Measurements from ENCODE around the gene ARNT2.

ARNT2 gene

GRCh38 chr15:80437334-80437891 lies 33.2 kb downstream of the ARNT2 start:
- no peak for DNase-seq (ENCODE audit: low spot score)

DNA sequence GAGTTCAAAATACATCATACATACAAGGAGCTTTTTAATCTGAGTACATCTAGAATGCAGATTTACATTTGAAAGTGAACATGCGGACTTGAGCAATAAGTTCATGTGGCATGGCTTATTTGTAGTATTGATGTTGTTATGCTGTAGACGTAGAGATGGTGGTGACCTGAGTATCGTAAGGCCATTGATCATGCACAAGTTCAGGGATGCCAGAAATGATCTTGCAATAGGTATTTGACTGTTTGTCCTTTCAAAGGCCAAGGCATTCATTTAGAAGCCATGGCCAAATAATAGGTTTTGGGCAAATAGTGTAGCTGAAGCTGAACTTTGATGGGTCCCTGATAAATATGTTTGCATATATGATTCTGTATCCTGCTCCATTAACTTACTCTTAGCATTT lies 35.0 kb downstream of the ARNT2 start:
- Histone ChIP-seq H3K36me3 (replicated peaks in 1 of 2; ENCODE audit: control insufficient read depth in 2 of 2, insufficient read depth in 2 of 2, low read length in 2 of 2) (peaks cover 3 to 36% of the 10 kb centered on the region in 2 donors), H4K91ac (ENCODE audit: low read depth, low read length, poor library complexity) (no peak overlapping the region), H3K9ac (ENCODE audit: low read depth, low read length, poor library complexity) (no peak overlapping the region), H4K8ac (ENCODE audit: low read depth, low read length) (no peak overlapping the region), H2BK12ac (ENCODE audit: low read length) (no peak overlapping the region), H2BK120ac (ENCODE audit: low read depth, low read length) (no peak overlapping the region), H3K4me1 (ENCODE audit: control insufficient read depth in 2 of 2, insufficient read depth in 1 of 2, low read depth in 1 of 2, low read length in 2 of 2) (peaks cover 5 to 15% of the 10 kb centered on the region in 2 donors), H3K18ac (ENCODE audit: low read length) (no peak overlapping the region), H2AFZ (ENCODE audit: low read length) (no peak overlapping the region), H2BK5ac (ENCODE audit: low read length) (no peak overlapping the region), H3K4ac (ENCODE audit: low read length) (no peak overlapping the region), H2AK5ac (ENCODE audit: low read depth, low read length) (no peak overlapping the region), H3K4me2 (ENCODE audit: insufficient read depth, low read length, poor library complexity, severe bottlenecking) (no peak overlapping the region), H3K4me3 (ENCODE audit: low read length in 2 of 2) (no peak overlapping the region), H3K9me3 (replicated peaks in 1 of 2; ENCODE audit: control insufficient read depth in 2 of 2, insufficient read depth in 1 of 2, low read depth in 1 of 2, low read length in 2 of 2) (no peaks in the 10 kb centered on the region), H3K23ac (ENCODE audit: low read depth, low read length, poor library complexity) (no peak overlapping the region), H3K27me3 (ENCODE audit: control insufficient read depth in 3 of 3, insufficient read depth in 3 of 3, low read depth in 1 of 3, low read length in 3 of 3) (no peaks in the 10 kb centered on the region), H3K27ac (replicated peaks; ENCODE audit: low read length) (no peak overlapping the region), H2BK15ac (ENCODE audit: low read length) (no peak overlapping the region), H3K14ac (ENCODE audit: low read length) (no peak overlapping the region), H3K79me1 (ENCODE audit: low read depth, low read length) (peaks cover 8% of the 10 kb centered on the region)
- DNase-seq (ENCODE audit: low spot score): no peak
- WGBS, 2 donors (ENCODE audit: extremely low coverage in 2 of 2, insufficient read length in 2 of 2, insufficient replicate concordance in 1 of 2): no CpG with 5 or more reads among the region's 3 CpGs

More at GRCh38 chr15:80437334-80437891, 33.2 kb downstream of the ARNT2 start:
- Histone ChIP-seq H2BK12ac (ENCODE audit: low read length) (no peak overlapping the region), H2BK120ac (ENCODE audit: low read depth, low read length) (no peak overlapping the region), H3K18ac (ENCODE audit: low read length) (no peak overlapping the region), H3K36me3 (replicated peaks in 1 of 2; ENCODE audit: control insufficient read depth in 2 of 2, insufficient read depth in 2 of 2, low read length in 2 of 2) (peaks cover 5 to 31% of the 10 kb centered on the region in 2 donors), H2BK5ac (ENCODE audit: low read length) (no peak overlapping the region), H3K4me2 (ENCODE audit: insufficient read depth, low read length, poor library complexity, severe bottlenecking) (no peak overlapping the region), H2BK15ac (ENCODE audit: low read length) (no peak overlapping the region), H2AFZ (ENCODE audit: low read length) (no peak overlapping the region), H3K9me3 (replicated peaks in 1 of 2; ENCODE audit: control insufficient read depth in 2 of 2, insufficient read depth in 1 of 2, low read depth in 1 of 2, low read length in 2 of 2) (peaks cover 0 to 3% of the 10 kb centered on the region in 2 donors), H3K4me1 (ENCODE audit: control insufficient read depth in 2 of 2, insufficient read depth in 1 of 2, low read depth in 1 of 2, low read length in 2 of 2) (peaks cover 5 to 15% of the 10 kb centered on the region in 2 donors), H3K9ac (ENCODE audit: low read depth, low read length, poor library complexity) (no peak overlapping the region), H4K91ac (ENCODE audit: low read depth, low read length, poor library complexity) (no peak overlapping the region), H4K8ac (ENCODE audit: low read depth, low read length) (no peak overlapping the region), H3K27me3 (ENCODE audit: control insufficient read depth in 3 of 3, insufficient read depth in 3 of 3, low read depth in 1 of 3, low read length in 3 of 3) (no peaks in the 10 kb centered on the region), H3K79me1 (ENCODE audit: low read depth, low read length) (peaks cover 4% of the 10 kb centered on the region), H3K14ac (ENCODE audit: low read length) (no peak overlapping the region), H3K27ac (replicated peaks; ENCODE audit: low read length) (no peak overlapping the region), H2AK5ac (ENCODE audit: low read depth, low read length) (no peak overlapping the region), H3K4ac (ENCODE audit: low read length) (no peak overlapping the region), H3K23ac (ENCODE audit: low read depth, low read length, poor library complexity) (no peak overlapping the region), H3K4me3 (ENCODE audit: low read length in 2 of 2) (no peak overlapping the region)
- no CpG with 5 or more reads among the region's 6 CpGs for WGBS, 2 donors (ENCODE audit: extremely low coverage in 2 of 2, insufficient read length in 2 of 2, insufficient replicate concordance in 1 of 2)

DNA sequence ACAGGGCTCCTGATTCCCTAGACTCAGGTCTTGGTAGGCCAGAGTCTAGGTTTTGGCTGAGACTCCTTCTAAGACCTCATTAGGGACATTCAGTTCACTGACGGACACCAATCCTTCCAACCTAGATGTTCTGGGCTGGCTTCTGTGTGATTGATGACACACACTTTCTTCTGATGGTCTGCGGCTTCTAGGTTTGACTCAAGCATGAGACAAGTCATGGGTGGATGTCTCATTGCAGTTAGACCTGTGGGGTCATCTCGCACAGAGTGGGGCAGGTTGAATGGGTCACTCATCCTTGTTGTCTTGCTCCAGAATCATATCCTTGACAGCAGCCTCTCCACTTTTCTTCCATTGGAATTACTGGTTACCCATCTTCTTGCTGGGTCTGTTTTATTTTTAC lies 35.8 kb downstream of the ARNT2 start:
- no peak overlapping the region for H2BK5ac ChIP-seq (ENCODE audit: low read length)
- peaks cover 8 to 14% of the 10 kb centered on the region in 2 donors for H3K4me1 ChIP-seq (ENCODE audit: control insufficient read depth in 2 of 2, insufficient read depth in 1 of 2, low read depth in 1 of 2, low read length in 2 of 2)
- no peak overlapping the region for H3K27ac ChIP-seq (replicated peaks; ENCODE audit: low read length)
- no peak overlapping the region for H3K18ac ChIP-seq (ENCODE audit: low read length)
- H3K27me3 ChIP-seq (ENCODE audit: control insufficient read depth in 3 of 3, insufficient read depth in 3 of 3, low read depth in 1 of 3, low read length in 3 of 3): peaks cover 0 to 4% (median 0%) of the 10 kb centered on the region in 3 experiments
- no peak overlapping the region for H4K8ac ChIP-seq (ENCODE audit: low read depth, low read length)
- no peak overlapping the region for H2AK5ac ChIP-seq (ENCODE audit: low read depth, low read length)
- H3K36me3 ChIP-seq (replicated peaks in 1 of 2; ENCODE audit: control insufficient read depth in 2 of 2, insufficient read depth in 2 of 2, low read length in 2 of 2): peaks cover 6 to 34% of the 10 kb centered on the region in 2 donors
- no peak overlapping the region for H3K23ac ChIP-seq (ENCODE audit: low read depth, low read length, poor library complexity)
- peaks cover 0 to 4% of the 10 kb centered on the region in 2 donors for H3K9me3 ChIP-seq (replicated peaks in 1 of 2; ENCODE audit: control insufficient read depth in 2 of 2, insufficient read depth in 1 of 2, low read depth in 1 of 2, low read length in 2 of 2)
- no peak overlapping the region for H2BK15ac ChIP-seq (ENCODE audit: low read length)
- no peak overlapping the region for H3K9ac ChIP-seq (ENCODE audit: low read depth, low read length, poor library complexity)
- H3K4me2 ChIP-seq (ENCODE audit: insufficient read depth, low read length, poor library complexity, severe bottlenecking): no peak overlapping the region
- H2AFZ ChIP-seq (ENCODE audit: low read length): no peak overlapping the region
- no peak for DNase-seq (ENCODE audit: low spot score)
- no peak overlapping the region for H4K91ac ChIP-seq (ENCODE audit: low read depth, low read length, poor library complexity)
- H3K14ac ChIP-seq (ENCODE audit: low read length): no peak overlapping the region
- WGBS, 2 donors (ENCODE audit: extremely low coverage in 2 of 2, insufficient read length in 2 of 2, insufficient replicate concordance in 1 of 2): no CpG with 5 or more reads among the region's 3 CpGs
- no peak overlapping the region for H2BK12ac ChIP-seq (ENCODE audit: low read length)
- no peak overlapping the region for H3K4me3 ChIP-seq (ENCODE audit: low read length in 2 of 2)
- no peak overlapping the region for H2BK120ac ChIP-seq (ENCODE audit: low read depth, low read length)
- peaks cover 16% of the 10 kb centered on the region for H3K79me1 ChIP-seq (ENCODE audit: low read depth, low read length)
- no peak overlapping the region for H3K4ac ChIP-seq (ENCODE audit: low read length)

GRCh38 chr15:80441041-80441440 lies 36.9 kb downstream of the ARNT2 start:
- Histone ChIP-seq H2BK12ac (ENCODE audit: low read length) (no peak overlapping the region), H2AFZ (ENCODE audit: low read length) (no peak overlapping the region), H3K4me2 (ENCODE audit: insufficient read depth, low read length, poor library complexity, severe bottlenecking) (no peak overlapping the region), H3K9me3 (replicated peaks in 1 of 2; ENCODE audit: control insufficient read depth in 2 of 2, insufficient read depth in 1 of 2, low read depth in 1 of 2, low read length in 2 of 2) (peaks cover 0 to 7% of the 10 kb centered on the region in 2 donors), H2BK5ac (ENCODE audit: low read length) (no peak overlapping the region), H2AK5ac (ENCODE audit: low read depth, low read length) (no peak overlapping the region), H3K27me3 (ENCODE audit: control insufficient read depth in 3 of 3, insufficient read depth in 3 of 3, low read depth in 1 of 3, low read length in 3 of 3) (peaks cover 0 to 4% (median 0%) of the 10 kb centered on the region in 3 experiments), H4K91ac (ENCODE audit: low read depth, low read length, poor library complexity) (no peak overlapping the region), H2BK15ac (ENCODE audit: low read length) (no peak overlapping the region), H3K36me3 (replicated peaks in 1 of 2; ENCODE audit: control insufficient read depth in 2 of 2, insufficient read depth in 2 of 2, low read length in 2 of 2) (peaks cover 6 to 24% of the 10 kb centered on the region in 2 donors), H3K18ac (ENCODE audit: low read length) (no peak overlapping the region), H3K4ac (ENCODE audit: low read length) (no peak overlapping the region), H3K14ac (ENCODE audit: low read length) (no peak overlapping the region), H3K79me1 (ENCODE audit: low read depth, low read length) (peaks cover 19% of the 10 kb centered on the region), H3K4me3 (ENCODE audit: low read length in 2 of 2) (no peak overlapping the region), H3K23ac (ENCODE audit: low read depth, low read length, poor library complexity) (no peak overlapping the region), H3K27ac (replicated peaks; ENCODE audit: low read length) (no peak overlapping the region), H3K9ac (ENCODE audit: low read depth, low read length, poor library complexity) (no peak overlapping the region), H4K8ac (ENCODE audit: low read depth, low read length) (no peak overlapping the region), H2BK120ac (ENCODE audit: low read depth, low read length) (no peak overlapping the region), H3K4me1 (ENCODE audit: control insufficient read depth in 2 of 2, insufficient read depth in 1 of 2, low read depth in 1 of 2, low read length in 2 of 2) (peaks cover 8 to 12% of the 10 kb centered on the region in 2 donors)
- no CpG with 5 or more reads among the region's 3 CpGs for WGBS, 2 donors (ENCODE audit: extremely low coverage in 2 of 2, insufficient read length in 2 of 2, insufficient replicate concordance in 1 of 2)
- no peak for DNase-seq (ENCODE audit: low spot score)

Measured in neuronal stem cell (in vitro differentiated cells).